Stimulated activated CD8-positive, alpha-beta memory T cell treated with anti-CD3 and anti-CD28 coated beads, Interleukin-7, amount 100 ng/mL, for 48 hours (primary cell): Measurements from ENCODE around the gene VCAM1.
"Not testable (repeated sequence)": the region's sequence is repeated elsewhere in the genome, so short reads cannot be mapped to it uniquely, and the experiment has no call there.

Source experiments
- DNase-seq, 2 donors: peaks; one replicate each; pipeline ENCODE4 v3.0.0-alpha.2; 2020; ENCODE audit warnings: low read depth in 1 of 2; ENCODE audit errors: extremely low read depth in 1 of 2

Gene VCAM1

GRCh38 chr1:100773444-100773843, 53.9 kb downstream of the VCAM1 start:
- DNase-seq, result no peak

GRCh38 chr1:100774370-100774769, 54.8 kb downstream of the VCAM1 start:
- no peak for DNase-seq

DNA sequence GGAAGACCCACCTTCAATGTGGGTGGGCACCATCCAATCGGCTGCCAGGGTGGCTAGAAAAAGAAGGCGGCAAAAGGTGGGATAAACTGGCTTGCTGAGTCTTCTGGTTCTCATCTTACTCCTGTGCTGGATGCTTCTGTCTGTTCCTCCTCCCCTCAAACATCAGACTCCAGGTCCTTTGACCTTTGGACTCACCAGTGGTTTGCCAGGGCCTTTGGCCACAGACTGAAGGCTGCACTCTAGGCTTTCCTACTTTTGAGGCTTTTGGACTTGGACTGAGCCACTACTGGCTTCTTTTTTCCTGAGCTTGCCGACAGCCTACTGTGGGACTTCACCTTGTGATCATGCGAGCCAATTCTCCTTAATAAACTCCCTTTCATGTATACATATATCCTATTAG, 55.9 kb downstream of the VCAM1 start:
- DNase-seq, result no peak

DNA sequence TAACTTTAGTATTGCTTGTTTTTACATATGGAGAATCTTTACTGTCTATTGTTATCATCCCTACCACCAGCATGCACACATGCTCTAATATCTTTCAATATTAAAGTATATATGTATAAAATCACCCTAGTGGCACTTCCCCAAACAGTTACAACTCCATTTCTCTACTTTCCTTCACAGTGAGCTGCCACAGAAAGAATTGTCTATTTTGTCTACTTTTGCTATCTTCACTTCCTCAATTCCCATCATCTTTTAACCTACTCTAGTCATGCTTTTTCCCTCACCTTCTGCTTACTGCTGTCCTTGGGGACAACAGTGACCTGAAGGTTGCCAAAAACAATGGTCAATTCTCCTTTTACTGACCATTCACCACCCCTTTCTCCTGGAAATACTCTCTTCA, 59.2 kb downstream of the VCAM1 start:
- DNase-seq, result no peak

DNA sequence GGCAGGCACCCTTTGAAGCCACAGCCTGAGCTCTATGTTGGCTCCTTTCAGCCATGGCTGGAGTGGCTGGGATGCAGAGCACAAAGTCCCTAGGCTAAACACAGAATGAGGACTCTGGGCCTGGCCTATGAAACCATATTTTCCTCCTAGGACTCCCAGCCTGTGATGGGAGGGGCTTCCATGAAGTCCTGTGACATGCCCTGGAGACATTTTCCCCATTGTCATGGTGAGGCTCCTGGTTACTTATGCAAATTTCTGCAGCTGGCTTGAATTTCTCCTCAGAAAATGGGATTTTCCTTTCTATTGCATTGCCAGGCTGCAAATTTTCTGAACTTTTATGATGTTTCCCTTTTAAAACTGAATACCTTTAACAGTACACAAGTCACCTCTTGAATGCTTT, 61.3 kb downstream of the VCAM1 start:
- DNase-seq, result no peak

GRCh38 chr1:100781728-100782127, 62.2 kb downstream of the VCAM1 start:
- DNase-seq, result not testable (repeated sequence)

DNA sequence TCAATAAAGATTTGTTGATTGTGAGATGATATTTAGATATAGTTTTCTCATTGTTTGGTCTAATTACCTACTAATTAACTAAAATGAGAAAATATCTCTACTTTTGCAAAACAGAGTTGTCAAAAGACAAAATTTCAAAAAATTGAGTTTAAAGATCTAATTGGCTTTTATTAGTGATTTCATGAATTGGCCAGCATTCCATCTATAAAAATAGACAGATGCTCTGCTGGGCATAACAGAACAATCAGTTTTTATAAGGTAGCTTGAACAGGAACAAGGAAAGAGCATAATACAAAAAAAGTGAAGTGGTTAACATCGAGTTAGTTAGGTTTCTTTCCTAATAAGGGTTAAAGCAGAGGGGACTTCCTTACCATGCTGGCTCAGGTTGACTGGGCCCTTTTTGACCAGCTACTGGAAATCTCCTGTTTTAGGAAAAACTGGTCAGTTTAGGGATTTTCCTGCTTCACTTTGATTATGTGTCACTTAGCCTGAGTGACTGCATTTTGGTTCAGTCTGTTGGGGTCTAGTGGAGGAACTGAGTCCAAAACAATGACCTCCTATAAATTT, 63.0 kb downstream of the VCAM1 start:
- no peak for DNase-seq

DNA sequence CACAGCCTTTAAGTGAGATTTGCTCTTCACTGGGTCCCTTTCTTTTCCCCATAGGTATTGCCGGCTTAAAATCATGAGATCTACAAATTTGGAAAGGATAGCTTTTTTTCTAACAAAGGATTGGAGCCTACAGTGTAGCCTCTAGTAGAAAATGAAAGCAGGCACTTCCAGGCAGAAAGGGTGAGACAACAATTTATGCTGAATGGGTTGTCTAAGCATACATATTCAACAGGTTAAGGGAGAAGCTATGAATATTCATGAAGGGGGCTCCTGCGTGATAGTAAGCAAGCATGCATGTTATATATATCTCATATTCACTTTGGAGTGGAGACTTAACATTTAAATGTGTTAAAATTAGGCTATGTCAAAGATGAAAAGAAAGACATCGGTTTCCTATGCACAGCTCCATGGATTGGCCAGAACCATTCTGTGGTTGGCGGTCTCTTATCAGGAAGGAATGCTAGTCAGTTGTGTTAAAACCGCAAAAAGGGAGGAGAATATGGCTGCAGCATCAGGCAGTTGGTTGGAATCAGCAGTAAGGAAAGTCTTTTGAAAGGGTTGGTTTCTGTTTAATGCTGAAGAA, 66.0 kb downstream of the VCAM1 start:
- no peak for DNase-seq

GRCh38 chr1:100786870-100787269, 67.3 kb downstream of the VCAM1 start:
- no peak for DNase-seq
